Measurements from ENCODE around the gene TSPAN31.

The TSPAN31 gene

DNA sequence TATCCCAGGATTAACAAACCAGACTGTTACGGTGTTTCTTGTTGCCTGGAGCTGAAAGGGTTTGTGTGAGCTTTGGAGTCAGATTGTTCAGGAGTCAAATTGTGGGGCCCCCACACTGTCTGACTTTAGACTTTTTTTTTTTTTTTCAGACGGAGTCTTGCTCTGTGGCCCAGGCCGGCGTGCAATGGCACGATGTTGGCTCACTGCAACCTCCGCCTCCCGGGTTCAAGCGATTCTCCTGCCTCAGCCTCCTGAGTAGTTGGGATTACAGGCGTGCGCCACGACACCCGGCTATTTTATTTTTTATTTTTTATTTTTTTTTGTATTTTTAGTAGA lies 38.6 kb downstream of the TSPAN31 start:
- no peak for DNase-seq (ENCODE audit: low read depth)

DNA sequence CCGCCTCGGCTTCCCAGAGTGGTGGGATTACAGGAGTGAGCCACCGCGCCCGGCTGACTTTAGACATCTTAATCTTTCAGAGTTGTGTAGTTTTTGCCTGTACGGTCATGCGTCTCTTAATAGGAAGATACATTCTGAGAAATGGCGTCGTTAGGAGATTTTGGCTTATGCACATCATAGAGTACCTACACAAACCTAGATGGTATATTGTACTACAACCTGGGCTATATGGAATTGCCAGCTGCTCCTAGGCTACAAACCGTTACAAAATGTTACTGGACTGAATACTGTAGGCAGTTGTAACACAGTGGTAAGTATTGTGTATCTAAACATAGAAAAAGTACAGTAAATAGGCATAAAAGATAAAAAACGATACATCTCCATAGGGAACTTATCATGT lies 39.0 kb downstream of the TSPAN31 start:
- no peak for DNase-seq (ENCODE audit: low read depth)

DNA sequence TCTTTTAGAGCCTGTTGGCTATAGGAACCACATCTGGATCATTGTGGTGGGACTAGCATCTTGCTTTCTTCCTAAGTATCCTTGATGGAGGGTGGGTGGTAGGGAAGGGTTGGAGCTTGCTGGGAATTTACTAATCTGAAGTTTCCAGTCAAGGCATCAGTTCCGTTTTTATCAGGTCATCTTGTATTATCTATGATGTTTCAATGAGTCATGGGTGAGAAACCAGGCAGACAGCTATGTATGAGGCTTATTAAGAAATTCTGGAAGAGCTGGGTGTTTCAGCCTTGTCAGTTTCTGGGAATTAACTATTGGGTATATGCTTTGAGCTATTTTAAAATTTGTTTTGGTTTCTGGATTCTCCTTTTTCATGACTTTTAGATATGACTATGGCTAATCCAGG lies 49.1 kb downstream of the TSPAN31 start:
- DNase-seq (ENCODE audit: low read depth): no peak

DNA sequence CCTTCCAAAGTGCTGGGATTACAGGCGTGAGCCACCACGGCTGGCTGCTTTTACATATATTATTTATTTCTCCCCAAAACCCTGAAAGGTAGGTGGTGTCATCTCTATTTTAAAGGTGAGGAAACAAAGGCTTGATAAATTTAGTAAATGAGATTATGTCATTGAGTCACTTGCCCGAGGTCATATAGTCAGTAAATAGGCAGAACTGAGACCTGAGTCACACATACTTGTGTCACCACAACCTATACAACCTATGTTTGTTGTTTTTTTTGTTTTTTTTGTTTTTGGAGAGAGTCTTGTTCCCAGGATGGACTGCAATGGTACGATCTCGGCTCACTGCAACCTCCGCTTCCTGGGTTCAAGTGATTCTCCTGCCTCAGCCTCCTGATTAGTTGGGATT lies 50.5 kb downstream of the TSPAN31 start:
- no peak for DNase-seq (ENCODE audit: low read depth)

DNA sequence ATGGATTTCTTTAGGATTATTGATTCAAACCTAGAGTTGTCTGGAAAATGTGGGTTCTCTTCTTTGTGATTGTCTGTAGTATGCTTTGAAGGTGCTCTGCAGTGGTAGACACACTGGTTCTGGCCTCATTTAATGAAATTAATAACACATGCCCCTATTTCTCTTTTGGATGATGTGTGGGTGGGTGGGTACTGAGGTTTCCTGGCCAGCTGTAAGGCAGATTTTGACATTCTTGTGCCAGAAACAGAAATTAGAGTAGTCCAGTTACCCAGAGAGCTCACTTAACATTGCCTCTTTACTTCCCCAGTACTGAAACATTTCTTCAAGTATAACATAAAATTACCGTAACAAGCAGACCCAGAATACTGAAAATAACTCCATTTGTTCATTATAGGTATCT lies 52.2 kb downstream of the TSPAN31 start:
- no peak for DNase-seq (ENCODE audit: low read depth)

DNA sequence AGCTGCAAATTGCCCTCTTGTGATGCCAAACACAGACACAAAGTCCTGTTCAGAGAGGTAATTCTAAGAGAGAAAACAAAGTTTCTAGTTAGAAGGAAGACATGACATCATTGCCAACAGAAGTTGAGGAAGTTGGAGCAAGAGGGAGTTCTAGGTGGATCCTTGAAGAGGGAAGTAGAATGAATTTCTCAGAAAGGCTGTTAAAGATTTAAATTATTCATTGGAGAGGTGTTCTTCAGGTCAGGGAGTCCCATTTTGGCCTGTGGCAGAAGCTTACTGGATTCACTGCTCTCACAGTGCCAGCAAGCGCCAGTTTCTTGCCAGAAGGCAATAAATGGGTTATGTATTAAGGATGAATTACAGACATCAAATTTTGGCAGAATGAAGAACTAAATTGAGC lies 53.1 kb downstream of the TSPAN31 start:
- DNase-seq (ENCODE audit: low read depth): no peak
